ENCODE results near the gene SORL1.

GRCh38 chr11:121510438-121510837 lies 58.3 kb downstream of the SORL1 start:
- no peak for TF ChIP-seq POLR2AphosphoS5 (IDR thresholded peaks at IDR 0.05)
- TF ChIP-seq EP300 (IDR thresholded peaks at IDR 0.05) = no peak

Measured in gastroesophageal sphincter (tissue), 2 donors.